HFFc6 (cell line): ENCODE measurements around the gene PTPRK. TPM values are rescaled to one million over a fixed set of nuclear protein-coding genes. Genes with fewer than 3 reads are reported as not detected.

Source experiments
- DNase-seq: peaks from one replicate; pipeline ENCODE4 v3.0.0-alpha.2; 2018
- H3K27ac Mint-ChIP-seq: 2 replicates; pipeline ENCODE4 v1.8.0; 2020; ENCODE audit warnings: mild to moderate bottlenecking, mixed read lengths
- H3K27me3 Mint-ChIP-seq: 2 replicates; pipeline ENCODE4 v1.8.0; 2021; ENCODE audit warnings: mild to moderate bottlenecking, moderate library complexity, mixed read lengths; ENCODE audit not compliant: insufficient read depth
- H3K36me3 Mint-ChIP-seq: 2 replicates; pipeline ENCODE4 v1.8.0; 2021; ENCODE audit warnings: low read depth, mixed read lengths
- H3K4me1 Mint-ChIP-seq: 2 replicates; pipeline ENCODE4 v1.8.0; 2020; ENCODE audit warnings: low read depth, mixed read lengths
- H3K4me3 Mint-ChIP-seq: 2 replicates; pipeline ENCODE4 v1.8.0; 2020; ENCODE audit warnings: mild to moderate bottlenecking, moderate library complexity, mixed read lengths
- H3K9me3 Mint-ChIP-seq: 2 replicates; pipeline ENCODE4 v1.8.0; 2020; ENCODE audit warnings: mild to moderate bottlenecking, mixed read lengths
- total RNA-seq, 6 experiments: library from RNA; stranded (reverse); fragmentation: NEBNext Ultra II Directional; extraction: Animal tissue kit (Norgen Biotek cat#: 25700); gene quantifications; 2 replicates in 1 of 6; 3 replicates in 5 of 6; pipeline ENCODE4 v1.2.3, GENCODE V29; 2021
- TF ChIP-seq, protein P1 (sequence below): fragments of 200-600 bp; sonication (generic); IDR thresholded peaks from 2 replicates; pipeline ENCODE4 v1.5.0; 2021; ENCODE audit warnings: antibody characterized with exemption, mild to moderate bottlenecking

Gene PTPRK
- total RNA-seq, 6 experiments from 2014 or later, result 92.8 to 104 (median 97.3) TPM

DNA sequence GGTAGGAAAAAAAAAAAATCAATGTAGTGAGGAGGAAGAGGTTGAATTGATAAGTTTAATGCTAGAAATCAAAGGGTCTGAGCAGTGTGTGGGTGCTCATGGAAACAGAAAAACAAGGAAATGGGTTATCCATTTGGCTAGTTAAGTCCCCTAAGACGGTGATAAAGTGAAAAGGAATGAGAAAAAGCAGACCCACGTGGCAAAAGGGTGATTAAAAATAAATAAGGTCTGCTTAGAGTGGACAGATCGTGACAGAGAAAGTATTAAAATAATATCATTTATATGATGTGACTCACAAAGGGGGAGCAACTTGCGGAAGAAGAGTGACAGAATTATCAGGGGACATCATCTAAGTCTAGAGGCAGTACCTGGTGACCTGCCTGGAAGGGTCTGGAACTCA, 367.8 kb downstream of the PTPRK start:
- no peaks in the 10 kb centered on the region for H3K9me3 Mint-ChIP-seq
- no peak for DNase-seq
- TF ChIP-seq, protein P1, sequence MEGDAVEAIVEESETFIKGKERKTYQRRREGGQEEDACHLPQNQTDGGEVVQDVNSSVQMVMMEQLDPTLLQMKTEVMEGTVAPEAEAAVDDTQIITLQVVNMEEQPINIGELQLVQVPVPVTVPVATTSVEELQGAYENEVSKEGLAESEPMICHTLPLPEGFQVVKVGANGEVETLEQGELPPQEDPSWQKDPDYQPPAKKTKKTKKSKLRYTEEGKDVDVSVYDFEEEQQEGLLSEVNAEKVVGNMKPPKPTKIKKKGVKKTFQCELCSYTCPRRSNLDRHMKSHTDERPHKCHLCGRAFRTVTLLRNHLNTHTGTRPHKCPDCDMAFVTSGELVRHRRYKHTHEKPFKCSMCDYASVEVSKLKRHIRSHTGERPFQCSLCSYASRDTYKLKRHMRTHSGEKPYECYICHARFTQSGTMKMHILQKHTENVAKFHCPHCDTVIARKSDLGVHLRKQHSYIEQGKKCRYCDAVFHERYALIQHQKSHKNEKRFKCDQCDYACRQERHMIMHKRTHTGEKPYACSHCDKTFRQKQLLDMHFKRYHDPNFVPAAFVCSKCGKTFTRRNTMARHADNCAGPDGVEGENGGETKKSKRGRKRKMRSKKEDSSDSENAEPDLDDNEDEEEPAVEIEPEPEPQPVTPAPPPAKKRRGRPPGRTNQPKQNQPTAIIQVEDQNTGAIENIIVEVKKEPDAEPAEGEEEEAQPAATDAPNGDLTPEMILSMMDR, result no peak
- H3K27me3 Mint-ChIP-seq, result no peaks in the 10 kb centered on the region
- H3K36me3 Mint-ChIP-seq, result no peaks in the 10 kb centered on the region; the same call in 1 of the 2 replicates
- H3K27ac Mint-ChIP-seq, result no peak overlapping the region
- peaks cover 15% of the 10 kb centered on the region for H3K4me1 Mint-ChIP-seq
- no peak overlapping the region for H3K4me3 Mint-ChIP-seq

DNA sequence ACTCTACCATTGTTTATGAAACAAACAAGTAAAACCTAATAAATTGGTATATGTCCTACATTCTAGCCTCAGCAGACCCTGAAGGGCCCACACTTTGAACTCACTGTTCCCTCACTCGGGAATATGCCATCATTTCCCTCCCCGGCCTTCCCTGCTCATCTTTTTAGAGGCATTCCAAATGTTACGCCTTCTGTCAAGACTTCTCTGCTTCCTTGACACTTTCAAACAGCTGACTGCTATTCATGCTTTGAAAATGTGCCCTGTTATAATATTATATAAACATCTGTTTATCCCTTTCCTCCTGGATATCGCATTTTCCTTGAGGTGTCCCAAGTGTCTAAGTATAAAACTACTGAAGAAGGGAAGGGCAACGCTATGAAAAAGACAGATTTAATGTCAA, 370.0 kb downstream of the PTPRK start:
- TF ChIP-seq, protein P1, result no peak

DNA sequence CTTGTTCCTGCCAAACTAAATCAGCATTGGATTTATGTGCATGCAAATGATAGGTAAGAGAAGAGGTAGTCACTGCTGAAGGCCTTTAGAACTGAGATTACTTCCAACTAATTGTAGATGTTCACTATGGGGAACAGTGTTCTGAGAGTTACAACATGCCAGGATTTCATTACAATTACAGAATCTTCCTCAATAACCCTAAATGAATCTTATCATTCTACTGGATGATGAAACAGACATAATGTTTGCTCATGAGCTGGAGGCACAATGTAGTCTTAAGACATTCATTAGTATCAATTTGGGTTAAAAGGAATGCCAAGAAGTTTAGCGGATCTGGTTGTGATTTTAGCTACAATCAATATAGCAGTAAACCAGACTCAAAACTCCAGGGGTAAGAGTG, 370.6 kb downstream of the PTPRK start:
- TF ChIP-seq, protein P1, result no peak
- no peak overlapping the region for H3K27ac Mint-ChIP-seq
- DNase-seq, result no peak
- H3K36me3 Mint-ChIP-seq, result peaks cover 4% of the 10 kb centered on the region; the same call in 1 of the 2 replicates
- H3K9me3 Mint-ChIP-seq, result no peaks in the 10 kb centered on the region
- H3K4me1 Mint-ChIP-seq, result peaks cover 15% of the 10 kb centered on the region
- H3K27me3 Mint-ChIP-seq, result no peaks in the 10 kb centered on the region
- H3K4me3 Mint-ChIP-seq, result no peak overlapping the region

More for the DNA sequence above, 370.0 kb downstream of the PTPRK start:
- no peaks in the 10 kb centered on the region for H3K9me3 Mint-ChIP-seq
- no peaks in the 10 kb centered on the region for H3K27me3 Mint-ChIP-seq
- peaks cover 4% of the 10 kb centered on the region; the same call in 1 of the 2 replicates for H3K36me3 Mint-ChIP-seq
- DNase-seq, result no peak
- H3K4me3 Mint-ChIP-seq, result no peak overlapping the region
- H3K4me1 Mint-ChIP-seq, result peaks cover 15% of the 10 kb centered on the region
- H3K27ac Mint-ChIP-seq, result no peak overlapping the region

DNA sequence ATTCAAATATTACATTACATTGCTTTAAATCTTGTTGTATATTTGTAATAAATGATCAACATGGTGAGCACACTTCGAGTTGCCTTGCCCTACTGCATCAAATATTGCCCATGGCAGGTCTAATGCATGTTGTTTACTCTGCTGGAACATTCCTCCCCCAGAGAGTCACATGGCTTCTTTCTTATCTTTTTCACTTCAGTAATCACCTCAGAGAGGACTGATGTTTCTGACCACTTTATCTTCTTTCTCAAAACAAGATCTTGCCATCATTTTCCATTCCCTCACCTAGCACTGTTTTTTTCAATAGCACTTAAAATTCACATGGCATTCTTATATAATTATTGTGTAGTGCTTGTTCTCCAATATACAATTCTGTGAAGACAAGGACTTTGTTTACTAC, 376.1 kb downstream of the PTPRK start:
- Mint-ChIP-seq H3K27ac (no peak overlapping the region), H3K36me3 (peaks cover 4% of the 10 kb centered on the region; the same call in 1 of the 2 replicates), H3K4me3 (no peak overlapping the region; the same call in 1 of the 2 replicates), H3K4me1 (peaks cover 24% of the 10 kb centered on the region), H3K27me3 (no peaks in the 10 kb centered on the region), H3K9me3 (no peaks in the 10 kb centered on the region)
- DNase-seq, result no peak
- TF ChIP-seq, protein P1, result no peak

DNA sequence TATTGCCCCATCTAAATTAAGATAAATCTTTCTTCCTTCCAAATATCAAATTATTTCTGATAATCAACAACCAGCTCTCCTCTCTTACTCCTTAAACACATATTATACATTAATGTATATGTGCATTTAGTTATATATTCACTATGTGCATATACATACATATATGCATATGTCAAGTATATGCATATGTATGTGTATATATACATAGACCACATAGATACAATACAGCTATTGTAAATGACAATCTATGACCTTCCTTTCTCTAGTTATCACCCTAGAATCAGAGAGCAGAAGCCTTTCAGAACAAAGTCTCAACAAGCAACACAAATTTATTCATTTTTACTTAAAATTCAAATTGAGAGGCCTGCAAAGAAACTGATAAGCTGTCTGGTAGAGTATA, 378.5 kb downstream of the PTPRK start:
- no peaks in the 10 kb centered on the region for H3K9me3 Mint-ChIP-seq
- no peaks in the 10 kb centered on the region for H3K27me3 Mint-ChIP-seq
- H3K36me3 Mint-ChIP-seq, result peaks cover 4% of the 10 kb centered on the region; the same call in 1 of the 2 replicates
- no peak overlapping the region for H3K27ac Mint-ChIP-seq
- DNase-seq, result no peak
- TF ChIP-seq, protein P1, result no peak
- peaks cover 26% of the 10 kb centered on the region for H3K4me1 Mint-ChIP-seq
- no peak overlapping the region for H3K4me3 Mint-ChIP-seq

DNA sequence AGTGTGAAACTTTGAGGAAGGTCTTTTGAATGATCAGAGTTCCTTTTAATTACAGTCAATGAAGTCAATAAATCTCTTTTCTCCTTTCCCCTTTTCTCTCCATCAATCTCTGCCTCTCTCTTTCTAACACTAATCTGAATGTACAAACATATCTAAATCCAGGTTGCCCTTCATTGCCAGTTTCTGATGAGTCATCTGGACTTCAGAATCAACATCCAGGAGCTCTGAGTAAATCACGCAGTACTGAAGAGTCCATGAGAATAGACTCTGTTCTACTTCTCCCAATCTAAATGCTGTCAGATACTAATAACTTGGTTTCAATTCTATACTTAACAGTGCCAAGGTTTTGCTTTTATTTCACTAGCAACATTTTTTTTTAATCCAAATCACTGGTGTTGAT, 380.9 kb downstream of the PTPRK start:
- DNase-seq, result no peak
- Mint-ChIP-seq H3K27me3 (no peaks in the 10 kb centered on the region), H3K9me3 (no peaks in the 10 kb centered on the region), H3K27ac (no peak overlapping the region), H3K36me3 (no peaks in the 10 kb centered on the region), H3K4me1 (peaks cover 35% of the 10 kb centered on the region), H3K4me3 (no peak overlapping the region)
- TF ChIP-seq, protein P1, result no peak
